Liver (tissue), 9 donors: ENCODE measurements around the gene SLC51A. TPM values are rescaled to one million over a fixed set of nuclear protein-coding genes. Genes with fewer than 3 reads are reported as not detected.

Experiments
- DNase-seq: peaks from one replicate; pipeline ENCODE4 v3.0.0-alpha.2; 2017; ENCODE audit warnings: low spot score
- H3K27ac ChIP-seq, 2 donors: one replicate each; pipeline ENCODE4 v1.7.0; 2013; ENCODE audit warnings: inconsistent platforms in 2 of 2, low read length in 2 of 2, control low read depth in 1 of 2, low read depth in 1 of 2, mild to moderate bottlenecking in 1 of 2
- H3K27me3 ChIP-seq, 4 donors: one replicate each; pipeline versions ENCODE4 v1.6.1 to v1.7.0; 2013; ENCODE audit warnings: low read length in 3 of 4, inconsistent platforms in 1 of 4, mild to moderate bottlenecking in 1 of 4, moderate library complexity in 1 of 4; ENCODE audit not compliant: control insufficient read depth in 4 of 4, insufficient read depth in 4 of 4
- H3K36me3 ChIP-seq, 4 donors: one replicate each; pipeline versions ENCODE4 v1.6.1 to v1.7.0; 2013; ENCODE audit warnings: low read length in 3 of 4, mild to moderate bottlenecking in 3 of 4, low read depth in 1 of 4, moderate library complexity in 1 of 4; ENCODE audit not compliant: control insufficient read depth in 4 of 4, insufficient read depth in 3 of 4
- H3K4me1 ChIP-seq, 4 donors: one replicate each; pipeline versions ENCODE4 v1.6.1 to v1.7.0; 2013; ENCODE audit warnings: low read length in 3 of 4, mild to moderate bottlenecking in 3 of 4, moderate library complexity in 1 of 4; ENCODE audit not compliant: control insufficient read depth in 4 of 4, insufficient read depth in 4 of 4
- H3K4me3 ChIP-seq, 3 donors: one replicate each; pipeline versions ENCODE4 v1.6.1 to v1.7.0; 2013; ENCODE audit warnings: low read length in 3 of 3, control low read depth in 1 of 3, low read depth in 1 of 3, mild to moderate bottlenecking in 1 of 3
- H3K9ac ChIP-seq, 2 donors: one replicate each; pipeline ENCODE4 v1.7.0; 2013; ENCODE audit warnings: low read length in 2 of 2, mild to moderate bottlenecking in 2 of 2, moderate library complexity in 2 of 2, control low read depth in 1 of 2, low read depth in 1 of 2
- H3K9me3 ChIP-seq, 4 donors: one replicate each; pipeline versions ENCODE4 v1.6.1 to v1.7.0; 2013; ENCODE audit warnings: low read length in 3 of 4; ENCODE audit not compliant: control insufficient read depth in 4 of 4
- ATF3 ChIP-seq: IDR thresholded peaks from 2 replicates; pipeline ENCODE4 v1.6.1; 2016; ENCODE audit warnings: antibody characterized with exemption
- CTCF ChIP-seq: fragments of 150-350 bp; IDR thresholded peaks from 2 replicates; pipeline ENCODE4 v1.5.1; 2017; ENCODE audit warnings: improper control_type of control experiment, low read depth, low read length; ENCODE audit not compliant: missing input control
- EGR1 ChIP-seq, 2 donors: IDR thresholded peaks; 2 replicates each; pipeline ENCODE4 v1.6.1; 2016 to 2018; ENCODE audit warnings: antibody characterized with exemption in 2 of 2, low read depth in 2 of 2
- FOXA1 ChIP-seq: IDR thresholded peaks from 2 replicates; pipeline ENCODE4 v1.6.1; 2016; ENCODE audit warnings: antibody characterized with exemption
- GABPA ChIP-seq, 2 donors: IDR thresholded peaks in 1 of 2; conservative IDR thresholded peaks in 1 of 2; 2 replicates each; pipeline ENCODE4 v1.6.1; 2016; ENCODE audit warnings: antibody characterized with exemption in 2 of 2, mild to moderate bottlenecking in 1 of 2, moderate library complexity in 1 of 2
- HNF4G ChIP-seq: IDR thresholded peaks from 2 replicates; pipeline ENCODE4 v1.6.1; 2016; ENCODE audit warnings: antibody characterized with exemption
- NR2F2 ChIP-seq: IDR thresholded peaks from 2 replicates; pipeline ENCODE4 v1.6.1; 2016; ENCODE audit warnings: antibody characterized with exemption
- RAD21 ChIP-seq, 2 donors: IDR thresholded peaks; 2 replicates each; pipeline ENCODE4 v1.6.1; 2016; ENCODE audit warnings: antibody characterized with exemption in 2 of 2, mild to moderate bottlenecking in 2 of 2
- RXRA ChIP-seq, 2 donors: IDR thresholded peaks; 2 replicates each; pipeline ENCODE4 v1.6.1; 2017 to 2018; ENCODE audit warnings: antibody characterized with exemption in 2 of 2, mild to moderate bottlenecking in 1 of 2
- SP1 ChIP-seq: IDR thresholded peaks from 2 replicates; pipeline ENCODE4 v1.6.1; 2018; ENCODE audit warnings: antibody characterized with exemption, mild to moderate bottlenecking
- YY1 ChIP-seq: IDR thresholded peaks from 2 replicates; pipeline ENCODE4 v1.6.1; 2016; ENCODE audit warnings: antibody characterized with exemption, mild to moderate bottlenecking
- WGBS: extraction: QIAGEN DNeasy Blood & Tissue Kit; methylation state at CpG from one replicate; pipeline ENCODE4 v1.1.7; 2013; 5-methylcytosine and 5-hydroxymethylcytosine counted together
- polyA plus RNA-seq, 2 donors: library from polyadenylated mRNA; stranded (reverse) in 1 of 2; unstranded in 1 of 2; fragments of 200-250 nt in 1 of 2; fragments of >200 nt in 1 of 2; fragmentation: Nextera tagmentation in 1 of 2; extraction: Ambion mirVana in 1 of 2; gene quantifications; one replicate each; pipeline versions ENCODE4 v1.2.1 to v1.2.3, GENCODE V29; 2013 to 2015
- total RNA-seq, 2 donors: library from RNA; depleted of rRNA; stranded (reverse); fragments of >200 nt; gene quantifications; one replicate each; pipeline ENCODE4 v1.2.3, GENCODE V29; 2014
- donor health status: healthy.
- donor health status: healthy.
- donor health status: healthy.
- donor health status: healthy.
- donor health status: healthy.

The SLC51A gene
- total and polyA plus RNA-seq, 4 donors, result 19.9 to 52.5 (median 46.1) TPM

GRCh38 chr3:196189566-196190347, 26.6 kb upstream of the SLC51A start:
- Histone ChIP-seq H3K9ac (no peak overlapping the region), H3K27me3 (no peaks in the 10 kb centered on the region), H3K4me3 (no peak overlapping the region), H3K9me3 (no peaks in the 10 kb centered on the region), H3K4me1 (peaks cover 5 to 19% (median 10%) of the 10 kb centered on the region in 4 donors), H3K36me3 (no peaks in the 10 kb centered on the region), H3K27ac (no peak overlapping the region)
- TF ChIP-seq EGR1 (IDR thresholded peaks at IDR 0.05; ENCODE audit: low read depth in 2 of 2) (no peak), YY1 (no peak), CTCF (no peak), GABPA (IDR thresholded peaks at IDR 0.05 in 1 of 2, conservative IDR thresholded peaks at IDR 0.05 in 1 of 2) (no peak)
- WGBS, result 93% methylated on average over 16 of the region's 16 CpGs
- no peak for DNase-seq

- TF ChIP-seq YY1 (no peak), RAD21 (IDR thresholded peaks at IDR 0.05) (peak in 1 of 2 donors; percentile 34)
- H3K4me1 ChIP-seq, result peaks cover 5 to 19% (median 10%) of the 10 kb centered on the region in 4 donors
- WGBS, result 71% methylated on average over 11 of the region's 11 CpGs
- H3K9ac ChIP-seq, result no peak overlapping the region
- H3K36me3 ChIP-seq, result no peaks in the 10 kb centered on the region
- DNase-seq, result no peak
- H3K4me3 ChIP-seq, result no peak overlapping the region
- H3K27me3 ChIP-seq, result no peaks in the 10 kb centered on the region
- H3K9me3 ChIP-seq, result no peaks in the 10 kb centered on the region
- H3K27ac ChIP-seq, result peak overlapping the region; percentile 9 to 69
Measured at GRCh38 chr3:196192036-196192523, 24.3 kb upstream of the SLC51A start.

GRCh38 chr3:196192524-196193051, 23.7 kb upstream of the SLC51A start:
- no peak for TF ChIP-seq NR2F2
- TF ChIP-seq GABPA (IDR thresholded peaks at IDR 0.05 in 1 of 2, conservative IDR thresholded peaks at IDR 0.05 in 1 of 2), result no peak
- no peak for TF ChIP-seq RXRA (IDR thresholded peaks at IDR 0.05)
- TF ChIP-seq HNF4G, result no peak
- no peak for TF ChIP-seq RAD21 (IDR thresholded peaks at IDR 0.05)
- no peak for TF ChIP-seq ATF3
- no peak for TF ChIP-seq SP1
- no peak for TF ChIP-seq FOXA1
- no peaks in the 10 kb centered on the region for H3K36me3 ChIP-seq
- peak overlapping the region; percentile 9 to 69 for H3K27ac ChIP-seq
- H3K9ac ChIP-seq, result no peak overlapping the region
- no peaks in the 10 kb centered on the region for H3K27me3 ChIP-seq
- no peaks in the 10 kb centered on the region for H3K9me3 ChIP-seq
- H3K4me3 ChIP-seq, result no peak overlapping the region
- no peak for DNase-seq
- H3K4me1 ChIP-seq, result peaks cover 5 to 19% (median 10%) of the 10 kb centered on the region in 4 donors
- WGBS, result 59% methylated on average over 14 of the region's 14 CpGs
